ENCODE data around the gene WDR36.

Gene WDR36

DNA sequence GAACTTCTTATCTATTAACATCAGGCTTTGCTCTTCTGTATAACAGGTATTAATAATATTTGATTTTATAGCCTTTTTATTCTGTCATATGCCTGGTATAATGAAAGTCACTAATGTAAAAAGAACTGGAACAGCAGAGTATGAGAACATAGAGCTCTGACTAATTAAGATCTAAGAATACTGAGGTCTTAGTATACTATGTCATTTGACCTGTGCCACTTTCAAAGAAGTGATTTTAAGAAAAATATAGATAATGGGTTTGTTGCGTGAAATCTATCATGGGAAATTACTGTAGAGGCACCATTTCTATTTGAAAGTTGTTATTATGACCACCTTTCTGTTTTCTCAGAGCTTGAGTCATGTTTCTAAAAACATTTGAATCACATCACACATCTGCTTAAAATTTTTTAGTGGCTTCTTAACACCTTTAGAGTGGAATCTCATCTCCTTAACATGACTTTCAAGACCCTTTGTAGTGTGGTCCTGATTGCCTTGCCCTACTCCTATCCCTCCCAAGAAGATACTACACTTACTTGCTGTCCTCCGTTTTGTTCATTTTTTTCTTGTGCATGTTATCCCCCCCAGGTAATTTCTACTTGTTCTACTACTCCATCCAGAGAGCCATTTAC, 14.3 kb downstream of the WDR36 start:
- no peak for DNase-seq (ENCODE audit: low spot score)

DNA sequence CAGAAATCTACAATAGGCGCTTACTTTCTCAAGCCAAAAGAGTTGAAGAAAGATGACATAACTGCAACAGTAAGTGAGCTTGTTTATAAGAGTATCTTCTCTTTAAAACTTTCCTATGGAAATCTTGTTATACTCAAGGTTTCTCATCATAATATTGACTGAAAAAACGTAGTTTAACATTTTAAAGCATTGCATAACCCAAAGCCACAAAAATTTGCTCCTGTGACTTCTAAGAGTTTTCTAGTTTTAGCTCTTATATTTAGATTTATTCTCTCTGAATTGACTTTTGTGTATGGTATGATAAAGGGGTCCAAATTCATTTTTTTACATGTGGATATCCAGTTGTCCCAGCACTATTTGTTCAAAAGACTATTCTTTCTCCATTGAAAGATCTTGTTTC, 15.2 kb downstream of the WDR36 start:
- no peak for DNase-seq (ENCODE audit: low spot score)

DNA sequence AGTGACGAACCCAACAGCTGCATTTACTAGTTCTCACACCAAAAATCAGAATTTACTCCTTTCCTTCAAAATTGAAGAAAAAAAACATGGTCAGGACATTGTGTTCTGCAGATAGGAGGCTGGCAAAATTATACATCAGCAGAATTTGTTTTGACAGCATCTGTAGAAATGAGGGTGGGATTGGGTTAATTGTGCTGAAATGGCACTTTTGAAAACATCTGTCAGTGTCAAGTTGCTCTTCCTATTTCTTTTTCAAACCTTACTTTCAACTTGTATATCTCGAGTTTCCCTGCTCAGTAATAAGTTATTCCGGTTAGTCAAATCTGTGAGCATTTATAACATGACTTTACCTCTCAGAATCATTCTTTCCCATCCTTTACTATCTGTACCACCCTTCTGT, 19.8 kb downstream of the WDR36 start:
- DNase-seq (ENCODE audit: low spot score) = no peak

DNA sequence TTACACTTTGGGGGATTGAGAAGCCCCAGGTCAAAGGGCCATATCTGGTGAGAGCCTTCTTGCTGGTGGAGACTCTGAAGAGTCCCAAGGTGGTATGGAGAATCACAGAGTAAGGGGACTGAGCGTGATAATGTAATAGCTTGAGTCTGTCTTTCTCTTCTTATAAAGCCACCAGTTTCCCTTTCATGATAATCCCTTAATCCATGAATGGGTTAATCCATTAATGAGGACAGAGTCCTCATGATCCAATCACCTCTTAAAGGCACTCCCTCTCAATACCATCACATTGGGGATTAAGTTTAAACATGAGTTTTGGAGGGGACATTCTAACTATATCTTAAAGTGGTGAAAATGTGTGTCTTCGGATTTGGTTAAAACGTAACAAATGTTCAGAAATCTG, 21.5 kb downstream of the WDR36 start:
- no peak for DNase-seq (ENCODE audit: low spot score)

DNA sequence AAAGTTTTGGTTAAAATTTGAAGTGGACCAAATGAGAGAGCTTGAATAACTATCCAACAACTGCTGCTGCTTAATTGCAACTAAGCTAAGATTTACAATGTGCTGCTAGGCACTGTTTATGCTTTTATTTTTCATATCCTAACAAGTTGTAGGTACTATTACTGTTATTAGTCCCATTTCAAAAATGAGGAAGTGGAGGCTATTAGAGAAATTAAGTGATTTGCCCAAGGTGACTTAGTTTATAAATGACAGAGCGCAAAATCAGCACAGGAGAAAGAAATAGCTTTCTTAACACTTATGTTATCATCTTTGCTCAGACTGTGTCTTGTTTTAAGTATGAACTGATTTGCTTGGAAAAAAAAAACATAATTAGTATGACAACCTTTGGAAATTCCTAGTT, 23.1 kb downstream of the WDR36 start:
- no peak for DNase-seq (ENCODE audit: low spot score)

DNA sequence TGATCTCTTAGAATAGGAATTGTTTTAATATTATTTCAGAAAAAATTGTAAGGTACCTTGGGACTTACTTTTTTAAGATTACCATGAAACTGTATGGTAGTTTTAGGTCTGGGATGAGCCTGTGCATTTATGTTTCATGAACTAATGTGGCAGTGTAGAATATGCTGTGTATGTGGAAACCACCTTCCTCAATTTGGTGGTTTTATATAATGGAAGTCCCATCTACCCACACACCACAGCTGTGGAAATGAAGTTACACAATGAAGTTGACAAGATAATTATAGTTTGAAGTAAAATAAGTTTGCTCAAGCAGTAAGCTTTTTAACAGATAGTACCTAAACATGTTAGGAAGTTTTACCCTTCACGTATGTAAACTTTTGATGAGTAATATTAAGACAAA, 24.4 kb downstream of the WDR36 start:
- peak; percentile 34 for DNase-seq (ENCODE audit: low spot score)

DNA sequence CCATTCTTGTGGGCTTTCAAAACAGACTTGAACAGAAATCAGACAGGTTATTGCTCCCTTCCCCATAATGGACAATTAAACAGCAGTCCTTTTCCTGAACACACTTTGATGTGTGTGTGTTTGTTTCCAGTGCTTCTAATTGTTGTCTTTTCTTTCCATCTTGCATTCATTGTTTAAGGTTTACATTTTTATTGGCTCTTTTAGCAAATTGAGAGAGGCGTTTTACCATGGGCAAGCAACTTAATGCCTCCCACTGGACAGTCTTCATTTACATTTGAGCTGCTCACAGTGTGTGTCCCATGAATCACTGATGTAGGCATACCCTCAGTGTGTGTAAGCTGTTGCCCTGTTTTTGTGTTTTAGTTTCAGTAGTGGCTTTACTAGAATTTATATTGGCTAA, 25.0 kb downstream of the WDR36 start:
- no peak for DNase-seq (ENCODE audit: low spot score)

DNA sequence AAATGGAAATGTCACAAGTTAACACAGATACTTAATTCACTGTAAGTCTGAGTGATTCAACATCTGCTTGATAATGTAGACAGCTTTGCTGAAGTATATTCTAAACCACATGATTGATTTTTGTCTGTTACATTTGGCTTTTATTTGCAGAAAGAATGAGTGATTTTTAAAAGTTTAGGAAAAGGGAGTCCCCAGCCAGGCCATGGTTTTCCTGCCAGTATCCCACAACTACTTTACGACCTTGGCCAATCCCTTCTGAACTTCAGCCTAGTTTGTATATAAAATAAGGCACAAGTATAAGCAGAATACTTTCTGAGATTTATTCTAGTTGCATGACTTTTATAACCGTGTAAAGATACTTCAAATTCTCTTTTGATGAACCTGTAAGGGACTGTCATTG, 27.1 kb downstream of the WDR36 start:
- DNase-seq (ENCODE audit: low spot score) = no peak

DNA sequence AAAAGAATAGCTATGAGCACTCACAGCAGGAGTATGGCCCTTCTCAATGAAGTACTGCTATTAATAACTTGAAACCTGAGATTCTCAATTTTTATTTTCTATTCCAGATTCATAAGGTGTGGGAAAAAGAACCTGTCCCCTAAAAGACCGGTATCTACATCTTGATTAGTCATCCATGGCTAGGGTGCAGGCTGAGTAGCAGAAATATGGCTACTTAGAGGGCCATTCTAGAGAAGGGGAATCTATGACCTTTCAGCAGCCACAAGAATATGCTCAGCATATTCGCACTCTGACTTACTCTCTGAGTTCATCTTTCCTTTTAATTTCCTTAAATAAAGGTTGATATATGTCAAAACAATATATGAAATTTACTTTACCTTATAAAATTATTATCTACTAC, 27.7 kb downstream of the WDR36 start:
- DNase-seq (ENCODE audit: low spot score) = no peak

DNA sequence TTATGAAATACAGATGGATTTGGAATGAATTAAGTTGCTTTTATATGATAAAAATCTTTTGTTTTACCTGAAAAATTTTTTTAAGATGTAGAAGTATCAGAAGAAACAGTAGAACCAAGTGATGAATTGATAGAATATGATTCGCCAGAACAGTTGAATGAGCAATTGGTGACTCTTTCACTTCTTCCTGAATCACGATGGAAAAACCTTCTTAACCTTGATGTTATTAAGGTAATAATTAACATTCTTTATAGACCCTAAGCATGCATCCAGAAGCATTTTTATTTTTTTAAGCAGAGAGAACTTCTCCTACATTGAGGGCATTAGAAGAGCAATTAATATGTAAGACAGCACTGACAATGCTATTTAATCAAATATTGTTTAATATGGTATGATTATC, 28.8 kb downstream of the WDR36 start:
- no peak for DNase-seq (ENCODE audit: low spot score)

DNA sequence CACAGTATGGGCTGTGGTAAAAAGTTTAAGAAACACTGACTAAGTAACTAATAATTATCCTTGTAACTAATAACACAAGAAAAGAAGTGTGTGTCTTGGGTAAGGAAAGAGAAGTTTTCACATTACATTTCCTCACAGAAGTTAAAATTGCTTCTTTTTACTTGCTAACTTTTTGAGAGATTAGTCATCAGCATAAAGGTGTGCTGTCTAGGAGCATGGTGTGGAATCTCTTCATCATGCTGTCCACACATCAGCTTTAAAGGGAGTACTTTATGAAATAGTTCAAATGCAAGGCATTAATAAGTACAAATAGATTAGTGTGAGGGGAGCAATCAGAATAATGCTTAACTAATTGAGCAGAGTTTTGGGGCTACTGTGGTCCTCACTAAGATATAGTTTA, 29.8 kb downstream of the WDR36 start:
- DNase-seq (ENCODE audit: low spot score) = no peak

DNA sequence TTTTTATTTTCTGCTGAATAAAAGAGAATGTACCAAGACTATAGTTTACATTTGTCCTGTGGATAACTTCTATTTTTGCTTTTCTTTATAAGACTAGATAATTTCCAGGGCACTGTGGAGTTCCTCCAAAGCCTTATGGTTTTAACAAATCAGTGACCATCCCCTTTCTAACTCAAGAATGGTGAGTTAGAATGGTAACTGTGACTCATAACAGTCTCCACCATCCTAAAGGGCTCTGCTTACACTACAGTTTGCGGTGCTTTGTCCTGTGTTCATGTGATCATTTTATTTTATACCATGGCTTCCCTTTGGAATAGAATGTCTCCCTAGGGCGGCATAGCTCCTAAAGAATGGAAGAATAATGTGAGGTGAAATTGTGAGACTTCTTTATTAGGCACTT, 30.2 kb downstream of the WDR36 start:
- DNase-seq (ENCODE audit: low spot score) = no peak

DNA sequence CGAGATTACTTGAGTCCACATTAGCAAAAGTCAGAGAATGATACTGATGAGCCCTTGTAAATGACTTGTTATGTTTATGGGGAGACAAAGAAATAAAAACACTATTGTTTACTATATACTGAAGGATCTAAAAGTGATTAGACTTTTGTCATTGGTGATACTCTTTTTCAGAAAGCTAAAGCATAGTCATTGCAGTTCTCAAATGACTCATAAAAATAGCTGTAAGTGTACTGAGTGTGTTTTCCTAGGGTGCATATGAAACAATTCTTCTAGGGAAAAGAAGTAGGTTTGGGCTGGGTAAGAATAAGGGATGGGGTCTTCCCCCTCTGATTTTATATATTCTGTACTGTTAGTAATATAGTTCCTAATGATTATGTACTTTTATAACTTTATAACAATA, 32.6 kb downstream of the WDR36 start:
- no peak for DNase-seq (ENCODE audit: low spot score)

DNA sequence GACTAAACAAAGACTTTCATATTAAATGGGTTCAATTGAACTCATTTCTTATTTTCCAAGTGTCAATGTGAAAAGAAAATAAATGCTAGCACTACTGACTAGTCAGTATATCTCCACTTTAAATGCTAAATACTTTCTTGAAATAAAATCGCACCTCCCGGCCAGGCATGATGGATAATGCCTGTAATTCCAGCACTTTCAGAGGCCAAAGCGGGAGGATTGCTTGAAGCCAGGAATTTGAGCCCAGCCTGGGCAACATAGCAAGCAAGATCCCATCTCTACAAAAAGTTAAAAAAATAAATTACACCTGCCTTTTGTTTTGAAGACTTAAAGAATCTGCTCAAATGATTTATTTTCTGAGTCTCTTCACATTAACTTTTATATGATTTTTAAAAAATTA, 34.7 kb downstream of the WDR36 start:
- no peak for DNase-seq (ENCODE audit: low spot score)

DNA sequence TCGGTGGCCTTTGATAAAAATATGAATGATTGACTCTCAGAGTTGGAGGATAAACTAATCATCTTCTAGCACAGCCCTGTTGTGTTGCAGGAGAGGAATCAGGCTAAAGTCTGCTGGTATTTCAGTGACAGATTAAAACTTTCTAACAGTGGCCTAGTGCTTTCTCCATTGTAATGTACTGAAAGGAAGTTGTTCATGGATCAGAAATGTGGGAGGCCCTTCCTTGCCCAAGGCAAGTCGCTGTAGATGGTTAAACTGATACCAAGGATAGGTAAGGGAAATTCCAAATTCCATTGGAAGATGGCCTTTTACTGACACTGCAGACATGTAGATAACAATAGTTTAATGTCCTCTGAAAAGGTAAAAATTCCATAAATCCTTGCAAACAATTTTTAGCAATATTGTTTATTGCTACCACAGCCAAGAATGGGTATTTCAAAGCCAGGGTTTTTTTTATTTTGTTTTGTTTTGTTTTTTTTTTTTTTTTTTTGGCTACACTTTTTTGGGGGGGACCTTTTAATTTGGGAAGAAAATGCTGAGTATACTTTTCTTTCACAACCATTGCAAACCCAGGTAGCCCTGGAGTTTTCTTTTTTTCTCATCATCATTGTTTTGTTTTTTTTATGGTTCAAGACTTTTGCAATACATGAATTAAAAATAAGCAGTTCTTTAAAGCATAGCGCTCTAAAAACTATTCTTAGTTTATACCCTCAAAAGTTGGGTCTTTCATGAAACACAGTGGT, 35.5 kb downstream of the WDR36 start:
- no peak for DNase-seq (ENCODE audit: low spot score)

DNA sequence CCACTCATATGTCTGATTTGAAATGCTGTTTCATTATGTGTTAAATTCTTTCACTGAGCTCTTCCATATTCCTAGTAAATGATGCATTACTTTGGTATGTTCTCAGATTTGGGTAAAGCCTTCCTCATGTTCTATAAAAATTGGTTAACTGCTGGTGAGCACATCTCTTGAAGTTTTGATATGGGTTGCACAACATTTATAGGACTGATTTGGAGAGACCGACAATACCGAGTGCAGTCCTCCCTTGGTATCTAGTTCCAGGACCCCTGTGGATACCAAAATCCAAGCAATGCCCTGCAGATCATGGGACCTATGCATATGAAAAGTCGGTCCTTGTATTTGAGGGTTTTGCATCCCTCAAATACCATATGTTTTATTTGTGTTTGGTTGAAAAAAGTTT, 37.8 kb downstream of the WDR36 start:
- DNase-seq (ENCODE audit: low spot score) = no peak

DNA sequence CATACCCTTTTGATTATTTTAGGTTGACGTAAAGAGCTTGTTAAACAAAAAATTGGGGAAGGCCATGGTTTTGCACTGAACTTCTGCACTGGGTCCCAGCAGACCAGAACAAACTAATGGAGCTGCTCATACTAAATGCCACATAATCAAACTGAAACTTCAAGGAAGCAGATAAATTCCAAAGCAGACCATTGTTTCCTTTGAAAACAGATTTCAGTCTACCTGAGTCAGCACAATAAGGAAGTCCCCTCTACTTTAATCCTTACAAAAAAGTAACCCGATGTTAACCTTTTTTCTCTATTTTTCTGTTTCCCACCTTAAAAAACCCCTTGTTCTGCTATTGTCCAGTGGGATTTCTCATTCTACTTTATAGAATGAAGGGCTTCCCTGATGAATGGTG, 39.2 kb downstream of the WDR36 start:
- no peak for DNase-seq (ENCODE audit: low spot score)

DNA sequence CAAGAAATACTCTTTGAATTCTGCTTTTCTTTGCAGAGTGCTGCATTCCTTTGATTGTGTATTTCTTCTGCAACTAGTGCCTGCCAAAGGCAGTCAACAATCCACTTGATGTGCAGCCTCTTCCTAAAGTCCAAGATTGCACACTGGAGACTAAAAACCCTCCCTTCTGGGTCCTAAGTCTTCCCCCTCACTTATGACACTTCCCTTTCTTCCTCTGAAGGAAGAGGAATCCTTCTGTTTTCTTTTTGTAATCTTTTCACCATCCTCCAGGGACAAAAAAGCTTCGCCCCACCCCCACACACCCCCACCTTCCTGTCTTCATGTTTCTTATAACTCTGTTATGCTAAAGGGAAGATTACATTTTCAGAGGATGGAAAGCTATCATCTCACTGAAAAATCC, 39.9 kb downstream of the WDR36 start:
- no peak for DNase-seq (ENCODE audit: low spot score)

DNA sequence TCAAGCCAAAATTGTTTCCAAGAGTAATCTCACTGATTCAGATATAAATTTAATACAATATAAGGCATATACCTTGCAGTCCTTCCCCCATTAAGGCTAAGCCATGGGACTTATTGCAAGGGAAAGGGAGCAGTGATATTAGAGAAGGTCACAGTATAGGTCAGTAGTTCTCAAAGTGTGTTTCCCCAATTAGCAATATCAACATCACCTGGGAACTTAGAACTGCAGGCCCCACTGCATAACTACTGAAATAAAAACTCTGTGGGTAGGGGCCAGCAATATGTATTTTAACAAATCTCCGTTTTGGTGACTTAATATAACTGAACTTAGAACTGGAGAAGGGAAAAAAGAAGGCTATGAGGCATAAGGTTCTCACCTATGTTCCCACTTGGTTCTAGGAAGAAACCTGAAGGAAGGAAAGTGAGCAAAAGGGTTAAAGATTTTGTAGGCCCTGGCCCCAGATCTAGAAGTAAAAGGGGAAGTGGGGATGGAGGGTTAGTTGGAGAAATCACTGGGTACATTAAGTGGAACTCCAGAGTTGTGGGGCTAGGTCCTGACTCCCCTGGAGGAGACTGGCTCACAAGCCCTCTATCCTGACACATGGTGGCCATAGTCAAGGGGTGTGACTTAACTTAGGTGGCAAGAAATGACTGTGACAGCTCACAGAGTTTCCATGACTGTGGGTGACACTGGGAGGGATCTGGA, 40.7 kb downstream of the WDR36 start:
- no peak for DNase-seq (ENCODE audit: low spot score)

DNA sequence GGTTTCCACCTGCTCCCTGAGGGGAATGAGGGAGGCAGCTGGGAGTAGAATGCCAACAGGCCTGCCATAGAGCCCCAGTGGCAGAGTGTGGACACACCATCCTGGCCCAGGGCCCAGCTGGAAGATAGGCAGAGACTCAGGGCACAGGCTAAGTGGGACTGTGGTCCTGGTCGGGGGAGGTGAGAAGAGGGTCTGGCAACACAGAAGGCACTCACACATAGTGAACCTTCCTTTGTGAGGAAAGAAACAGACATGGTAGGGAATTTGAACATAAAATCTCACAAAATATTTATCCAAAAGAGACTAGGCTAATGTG, 41.2 kb downstream of the WDR36 start:
- no peak for DNase-seq (ENCODE audit: low spot score)

DNA sequence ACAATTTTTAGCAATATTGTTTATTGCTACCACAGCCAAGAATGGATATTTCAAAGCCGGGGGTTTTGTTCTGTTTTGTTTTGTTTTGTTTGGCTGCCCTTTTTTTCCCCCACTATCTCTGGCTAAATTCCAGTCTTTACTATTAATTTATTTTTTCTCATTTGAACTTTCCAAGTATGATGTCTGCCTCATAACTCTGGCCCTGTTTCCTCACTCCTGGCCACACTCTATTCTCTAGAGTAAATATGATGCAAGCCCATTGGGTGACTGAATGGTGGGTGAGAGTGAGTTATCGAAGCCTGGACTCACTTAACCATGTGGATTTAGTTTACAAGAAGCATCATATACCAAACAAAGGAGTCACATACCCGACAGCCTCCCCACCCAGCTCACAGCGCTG, 41.9 kb downstream of the WDR36 start:
- DNase-seq (ENCODE audit: low spot score) = no peak

DNA sequence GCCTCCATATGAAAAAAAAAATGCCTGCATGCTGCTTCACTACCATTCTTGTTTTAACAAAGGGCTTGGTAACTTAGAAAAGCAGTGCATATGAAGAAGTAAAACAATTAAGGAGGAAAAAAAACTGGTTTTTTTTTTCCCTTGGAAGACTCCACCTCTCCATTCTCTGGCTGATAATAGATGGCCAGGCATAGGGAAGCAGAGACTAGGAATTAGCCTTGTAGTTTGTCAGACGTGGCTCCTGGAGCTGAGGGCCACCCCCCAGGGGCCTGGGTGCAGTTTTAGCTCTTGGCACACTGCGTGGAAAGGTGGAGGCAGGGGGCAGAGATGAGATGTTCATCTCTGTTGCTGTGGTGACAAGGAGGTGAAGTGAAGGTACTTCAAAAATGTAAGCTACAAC, 42.7 kb downstream of the WDR36 start:
- DNase-seq (ENCODE audit: low spot score) = no peak

DNA sequence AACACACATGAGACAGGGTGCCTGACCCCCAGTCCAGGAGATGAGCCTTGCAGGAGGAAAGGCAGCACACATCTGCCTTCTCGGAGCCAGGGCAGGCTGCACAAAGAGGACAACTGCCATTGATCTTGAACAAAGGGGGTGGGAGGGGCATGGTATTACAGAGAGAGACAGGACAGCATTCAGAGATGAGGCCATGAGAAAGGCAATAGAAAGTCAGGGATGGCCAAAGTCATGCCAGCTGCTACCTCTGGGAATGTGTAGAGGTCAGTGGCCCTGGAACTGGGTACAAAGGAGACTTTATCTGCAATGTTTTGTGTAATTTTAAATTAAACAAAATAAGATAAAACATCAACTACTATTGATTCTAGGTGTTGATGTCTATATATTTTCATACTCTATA, 43.2 kb downstream of the WDR36 start:
- no peak for DNase-seq (ENCODE audit: low spot score)

DNA sequence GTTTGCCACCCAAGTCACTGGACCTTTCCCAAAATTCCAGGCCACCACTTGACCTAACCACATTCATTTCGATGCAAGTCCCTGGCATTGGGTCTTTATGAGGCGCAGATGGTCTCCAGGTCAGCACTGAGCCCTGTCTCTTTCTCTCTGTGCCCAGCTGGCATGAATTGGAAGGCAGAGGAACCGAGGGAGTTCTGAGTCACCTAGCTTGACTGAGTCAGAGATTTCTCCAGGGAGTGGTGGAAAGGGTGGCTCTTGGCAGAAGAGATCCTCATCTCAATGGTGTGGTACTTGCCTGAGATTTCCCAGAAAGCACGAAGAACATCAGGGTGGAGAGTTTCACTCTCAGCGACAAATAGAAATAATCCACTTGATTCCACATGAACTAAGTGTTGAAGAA, 43.8 kb downstream of the WDR36 start:
- DNase-seq (ENCODE audit: low spot score) = no peak

Measured in putamen (tissue), 1 donor.